ENCODE data around the gene TEKT1. TPM values are rescaled to one million over a fixed set of nuclear protein-coding genes. Genes with fewer than 3 reads are reported as not detected.

Gene TEKT1
- total RNA-seq, 4 donors from 2014 or later: not detected

GRCh38 chr17:6761779-6762178 lies 69.8 kb downstream of the TEKT1 start:
- 80 to 81% methylated on average over 8 of the region's 8 CpGs for WGBS, 2 donors

GRCh38 chr17:6757747-6758146 lies 73.8 kb downstream of the TEKT1 start:
- H3K4me3 ChIP-seq (ENCODE audit: low read depth, poor library complexity, severe bottlenecking): no peak overlapping the region
- TF ChIP-seq POLR2A (IDR thresholded peaks at IDR 0.05) (no peak), CTCF (IDR thresholded peaks at IDR 0.05) (no peak)
- 94 to 98% methylated on average over 2 of the region's 2 CpGs for WGBS, 2 donors
- no peak for DNase-seq (ENCODE audit: low spot score in 2 of 2)
- intact Hi-C loops (cut with DNase I; ENCODE audit: low total_unique reads): no loop called here

More at GRCh38 chr17:6761779-6762178, 69.8 kb downstream of the TEKT1 start:
- no peak for DNase-seq (ENCODE audit: low spot score in 2 of 2)
- no peak overlapping the region for H3K4me3 ChIP-seq (ENCODE audit: low read depth, poor library complexity, severe bottlenecking)
- no peak for TF ChIP-seq CTCF (IDR thresholded peaks at IDR 0.05)
- no peak for TF ChIP-seq POLR2A (IDR thresholded peaks at IDR 0.05)
- intact Hi-C loops (cut with DNase I; ENCODE audit: low total_unique reads): no loop called here

- no peak for DNase-seq (ENCODE audit: low spot score in 2 of 2)
- WGBS, 2 donors: 38 to 47% methylated on average over 13 of the region's 13 CpGs
- peak overlapping the region; percentile 9 for H3K4me3 ChIP-seq (ENCODE audit: low read depth, poor library complexity, severe bottlenecking)
- TF ChIP-seq CTCF (IDR thresholded peaks at IDR 0.05): no peak
- TF ChIP-seq POLR2A (IDR thresholded peaks at IDR 0.05): no peak
- intact Hi-C loops (cut with DNase I; ENCODE audit: low total_unique reads): no loop called here
Measured at GRCh38 chr17:6756425-6757031, 75.0 kb downstream of the TEKT1 start.

GRCh38 chr17:6755731-6756184 lies 75.8 kb downstream of the TEKT1 start, which contains the start of gene XAF1:
XAF1 (plus strand) TSS chr17:6756046; CDS start chr17:6756079, 33 bp downstream.
- intact Hi-C loops (cut with DNase I; ENCODE audit: low total_unique reads): no loop called here
- H3K4me3 ChIP-seq (ENCODE audit: low read depth, poor library complexity, severe bottlenecking): peak within 1 kb of the TSS; percentile 9
- TF ChIP-seq POLR2A (IDR thresholded peaks at IDR 0.05) (no peak), CTCF (IDR thresholded peaks at IDR 0.05) (no peak)
- WGBS, 2 donors: 7 to 8% methylated on average over 14 of the region's 14 CpGs
- peak in 1 of 2 donors; percentile 35 for DNase-seq (ENCODE audit: low spot score in 2 of 2)

GRCh38 chr17:6755281-6755680 lies 76.2 kb downstream of the TEKT1 start:
- 21 to 51% methylated on average over 5 of the region's 5 CpGs for WGBS, 2 donors
- intact Hi-C loops (cut with DNase I; ENCODE audit: low total_unique reads): no loop called here
- no peak for DNase-seq (ENCODE audit: low spot score in 2 of 2)

More at GRCh38 chr17:6755281-6755680, 76.2 kb downstream of the TEKT1 start:
- no peak for TF ChIP-seq POLR2A (IDR thresholded peaks at IDR 0.05)
- no peak for TF ChIP-seq CTCF (IDR thresholded peaks at IDR 0.05)
- H3K4me3 ChIP-seq (ENCODE audit: low read depth, poor library complexity, severe bottlenecking): no peak overlapping the region

Data from lower leg skin (tissue), 4 donors.